ENCODE measurements around the gene RPL36.
"Not testable (repeated sequence)": the region's sequence is repeated elsewhere in the genome, so short reads cannot be mapped to it uniquely, and the experiment has no call there.

RPL36 gene

GRCh38 chr19:5687360-5688198 is 2.5 kb upstream of the RPL36 start:
- in situ Hi-C loops (cut with MboI; ENCODE audit: low pct_unique_long_range_greater_than_20kb, low sequenced_read_pairs, unreplicated experiment) = no loop called here
- DNase-seq (ENCODE audit: low spot score) = no peak
- TF ChIP-seq CTCF (IDR thresholded peaks at IDR 0.05; ENCODE audit: extremely low read depth, insufficient read depth, missing control alignments) = no peak

GRCh38 chr19:5688262-5688881 is 1.7 kb upstream of the RPL36 start:
- in situ Hi-C loops (cut with MboI; ENCODE audit: low pct_unique_long_range_greater_than_20kb, low sequenced_read_pairs, unreplicated experiment); DNase-seq (ENCODE audit: low spot score): not testable (repeated sequence)

- no peak for DNase-seq (ENCODE audit: low spot score)
- no peak for TF ChIP-seq CTCF (IDR thresholded peaks at IDR 0.05; ENCODE audit: extremely low read depth, insufficient read depth, missing control alignments)
- in situ Hi-C loops (cut with MboI; ENCODE audit: low pct_unique_long_range_greater_than_20kb, low sequenced_read_pairs, unreplicated experiment) = no loop called here
Observed at GRCh38 chr19:5690955-5691821, 1.1 kb downstream of the RPL36 start.

GRCh38 chr19:5691822-5692722 is 2.0 kb downstream of the RPL36 start:
- no peak for TF ChIP-seq CTCF (IDR thresholded peaks at IDR 0.05; ENCODE audit: extremely low read depth, insufficient read depth, missing control alignments)
- in situ Hi-C loops (cut with MboI; ENCODE audit: low pct_unique_long_range_greater_than_20kb, low sequenced_read_pairs, unreplicated experiment) = no loop called here
- no peak for DNase-seq (ENCODE audit: low spot score)

- in situ Hi-C loops (cut with MboI; ENCODE audit: low pct_unique_long_range_greater_than_20kb, low sequenced_read_pairs, unreplicated experiment) = no loop called here
- no peak for TF ChIP-seq CTCF (IDR thresholded peaks at IDR 0.05; ENCODE audit: extremely low read depth, insufficient read depth, missing control alignments)
- DNase-seq (ENCODE audit: low spot score) = no peak
Observed at GRCh38 chr19:5692723-5693194, 2.7 kb downstream of the RPL36 start.

GRCh38 chr19:5693195-5694166 is 3.4 kb downstream of the RPL36 start:
- in situ Hi-C loops (cut with MboI; ENCODE audit: low pct_unique_long_range_greater_than_20kb, low sequenced_read_pairs, unreplicated experiment) = no loop called here
- DNase-seq (ENCODE audit: low spot score) = no peak
- no peak for TF ChIP-seq CTCF (IDR thresholded peaks at IDR 0.05; ENCODE audit: extremely low read depth, insufficient read depth, missing control alignments)

All from GM13977 (cell line).